ENCODE measurements around the gene COG2. TPM values are rescaled to one million over a fixed set of nuclear protein-coding genes. Genes with fewer than 3 reads are reported as not detected.

COG2 gene
- total and polyA plus RNA-seq, 2 of the 13 experiments (the other 11 are each of a cell fraction or from before 2014, with no cell fraction given): 16.8 to 36.3 TPM

- no peak for TF ChIP-seq MYC (CRISPR knock-in tag; IDR thresholded peaks at IDR 0.05; ENCODE audit: borderline replicate concordance)
- TF ChIP-seq HIVEP1 (CRISPR knock-in tag; IDR thresholded peaks at IDR 0.05): no peak
These were observed 57.4 kb downstream of the COG2 start (continued) for GRCh38 chr1:230699716-230700115.

- in situ Hi-C loops (cut with HindIII; ENCODE audit: extremely low pct_ligation_motif_present, low pct_unique_long_range_greater_than_20kb) (loop anchor here (5.0 kb wide), 1 partner anchor 58 kb away; the partner anchor contains the start of gene COG2), intact Hi-C loops (cut with micrococcal nuclease; ENCODE audit: unreplicated experiment) (no loop called here)
- ChIA-PET POLR2A (interaction anchor here (1.0 kb wide), 1 partner anchor 14 kb away, joined by 3 read pairs; the partner anchor contains the start of gene AGT), CTCF (ENCODE audit: low intra/inter-chr PET ratio, low total read pairs) (no interaction called here)
- Histone ChIP-seq H4K20me1 (ENCODE audit: insufficient read depth, low read length) (peaks cover 20% of the 10 kb centered on the region; the same call in 1 of the 2 replicates), H3K9ac (ENCODE audit: insufficient read depth, low read depth, low read length) (no peak overlapping the region), H3K79me2 (ENCODE audit: insufficient read depth, low read length) (peaks cover 3% of the 10 kb centered on the region), H3K4me2 (ENCODE audit: low read depth, low read length) (no peak overlapping the region), H3K4me1 (ENCODE audit: insufficient read depth, low read length) (peaks cover 64% of the 10 kb centered on the region), H3K36me3 (replicated peaks in 1 of 2; ENCODE audit: control insufficient read depth in 1 of 2, insufficient read depth in 2 of 2, low read length in 2 of 2) (peaks cover 6 to 22% of the 10 kb centered on the region in 2 experiments), H3K9me3 (ENCODE audit: low read length) (no peaks in the 10 kb centered on the region), H2AFZ (ENCODE audit: low read length) (no peak overlapping the region), H3K27me3 (ENCODE audit: control insufficient read depth in 1 of 2, insufficient read depth in 2 of 2, low read length in 2 of 2) (no peaks in the 10 kb centered on the region), H3K27ac (ENCODE audit: extremely low read length, insufficient read depth, low read length) (no peak overlapping the region), H3K4me3 (replicated peaks in 1 of 3; ENCODE audit: insufficient read depth in 1 of 3, low read depth in 2 of 3, low read length in 3 of 3) (no peak overlapping the region)
- DNase-seq (ENCODE audit: low spot score) (no peak), FAIRE-seq (no peak), ATAC-seq (no peak)
- TF ChIP-seq ZNF772 (CRISPR knock-in tag; IDR thresholded peaks at IDR 0.05) (no peak), ZFP36L2 (CRISPR knock-in tag; IDR thresholded peaks at IDR 0.05) (no peak), ZNF354B (CRISPR knock-in tag; IDR thresholded peaks at IDR 0.05) (no peak), POLR2AphosphoS5 (IDR thresholded peaks at IDR 0.05; ENCODE audit: low read depth, low read length) (peak; percentile 55), HNRNPK (IDR thresholded peaks at IDR 0.05; ENCODE audit: low read depth, low read length, poor library complexity, severe bottlenecking) (peak; percentile 10), REPIN1 (CRISPR knock-in tag; IDR thresholded peaks at IDR 0.05; ENCODE audit: borderline replicate concordance, low read depth) (0 out of 2 replicates have a peak, but pooled peaks have one; percentile 49), ATF7-NPFF (CRISPR knock-in tag; IDR thresholded peaks at IDR 0.05; ENCODE audit: low read depth) (no peak), ZFAT (CRISPR knock-in tag; conservative IDR thresholded peaks at IDR 0.05) (no peak), JUND (CRISPR knock-in tag; IDR thresholded peaks at IDR 0.05) (no peak), ZNF576 (CRISPR knock-in tag; IDR thresholded peaks at IDR 0.05) (no peak), SSRP1 (CRISPR knock-in tag; IDR thresholded peaks at IDR 0.05) (peak; percentile 66; the same call in 1 of the 2 replicates), TFAP4 (IDR thresholded peaks at IDR 0.05; ENCODE audit: borderline replicate concordance, low read depth) (no peak), TOPORS (CRISPR knock-in tag; IDR thresholded peaks at IDR 0.05) (no peak), SPEN (CRISPR knock-in tag; IDR thresholded peaks at IDR 0.05; ENCODE audit: low read depth) (no peak), TEAD3 (CRISPR knock-in tag; optimal IDR thresholded peaks at IDR 0.05; ENCODE audit: borderline replicate concordance) (no peak)
- WGBS (ENCODE audit: low lambda C conversion rate): 72% methylated on average over 4 of the region's 4 CpGs
- BruUV-seq (replicated peaks): no TSS peak
These were observed 57.9 kb downstream of the COG2 start for GRCh38 chr1:230700132-230700531.
